HEK293 (cell line): ENCODE measurements around the gene IL6R.

Experiments used
- SETDB1 ChIP-seq: IDR thresholded peaks from one replicate; pipeline ENCODE4 v1.6.1; 2017; ENCODE audit warnings: mild to moderate bottlenecking, low read length, moderate library complexity, mixed read lengths; ENCODE audit not compliant: insufficient read length
- ZNF16 ChIP-seq: fragments of 450-650 bp; formaldehyde crosslinking; IDR thresholded peaks from 2 replicates; pipeline ENCODE4 v1.5.1; 2016; ENCODE audit warnings: low read depth, missing biosample characterization, missing genetic modification characterization
- ZNF24 ChIP-seq: fragments of 450-650 bp; formaldehyde crosslinking; IDR thresholded peaks from 2 replicates; pipeline ENCODE4 v1.5.1; 2016; ENCODE audit warnings: missing biosample characterization, missing genetic modification characterization
- TF ChIP-seq, protein P1 (sequence below): fragments of 450-650 bp; formaldehyde crosslinking; IDR thresholded peaks from 2 replicates; pipeline ENCODE4 v1.5.1; 2016; ENCODE audit warnings: missing biosample characterization, missing genetic modification characterization
- TF ChIP-seq, protein P2 (sequence below): fragments of 450-650 bp; formaldehyde crosslinking; IDR thresholded peaks from 2 replicates; pipeline ENCODE4 v1.5.1; 2016; ENCODE audit warnings: missing biosample characterization, missing genetic modification characterization

DNA sequence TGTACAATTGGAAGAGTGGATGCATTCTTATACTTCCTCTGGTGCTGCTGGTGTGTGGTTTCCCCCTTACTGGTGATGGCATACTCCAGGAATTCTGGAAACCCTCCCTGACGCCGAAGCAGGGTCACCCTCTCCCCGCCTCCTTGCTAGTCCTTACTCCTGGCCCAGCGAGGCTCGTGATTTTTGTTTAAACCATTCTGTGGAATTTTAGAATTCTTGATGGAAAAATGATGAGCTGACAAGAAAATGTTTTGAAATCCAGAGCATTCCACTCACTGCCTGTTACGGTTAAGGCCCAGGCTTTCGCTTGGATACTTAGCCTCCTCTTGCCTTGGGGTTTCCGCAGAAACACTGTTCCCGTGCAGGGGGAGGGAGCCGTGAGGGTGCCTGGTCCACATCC is 41.1 kb downstream of the IL6R start:
- TF ChIP-seq, protein P1, sequence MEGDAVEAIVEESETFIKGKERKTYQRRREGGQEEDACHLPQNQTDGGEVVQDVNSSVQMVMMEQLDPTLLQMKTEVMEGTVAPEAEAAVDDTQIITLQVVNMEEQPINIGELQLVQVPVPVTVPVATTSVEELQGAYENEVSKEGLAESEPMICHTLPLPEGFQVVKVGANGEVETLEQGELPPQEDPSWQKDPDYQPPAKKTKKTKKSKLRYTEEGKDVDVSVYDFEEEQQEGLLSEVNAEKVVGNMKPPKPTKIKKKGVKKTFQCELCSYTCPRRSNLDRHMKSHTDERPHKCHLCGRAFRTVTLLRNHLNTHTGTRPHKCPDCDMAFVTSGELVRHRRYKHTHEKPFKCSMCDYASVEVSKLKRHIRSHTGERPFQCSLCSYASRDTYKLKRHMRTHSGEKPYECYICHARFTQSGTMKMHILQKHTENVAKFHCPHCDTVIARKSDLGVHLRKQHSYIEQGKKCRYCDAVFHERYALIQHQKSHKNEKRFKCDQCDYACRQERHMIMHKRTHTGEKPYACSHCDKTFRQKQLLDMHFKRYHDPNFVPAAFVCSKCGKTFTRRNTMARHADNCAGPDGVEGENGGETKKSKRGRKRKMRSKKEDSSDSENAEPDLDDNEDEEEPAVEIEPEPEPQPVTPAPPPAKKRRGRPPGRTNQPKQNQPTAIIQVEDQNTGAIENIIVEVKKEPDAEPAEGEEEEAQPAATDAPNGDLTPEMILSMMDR (tag by site-specific recombination): no peak
- TF ChIP-seq ZNF16 (no peak), SETDB1 (no peak), ZNF24 (tag by site-specific recombination) (no peak)
- TF ChIP-seq, protein P2, sequence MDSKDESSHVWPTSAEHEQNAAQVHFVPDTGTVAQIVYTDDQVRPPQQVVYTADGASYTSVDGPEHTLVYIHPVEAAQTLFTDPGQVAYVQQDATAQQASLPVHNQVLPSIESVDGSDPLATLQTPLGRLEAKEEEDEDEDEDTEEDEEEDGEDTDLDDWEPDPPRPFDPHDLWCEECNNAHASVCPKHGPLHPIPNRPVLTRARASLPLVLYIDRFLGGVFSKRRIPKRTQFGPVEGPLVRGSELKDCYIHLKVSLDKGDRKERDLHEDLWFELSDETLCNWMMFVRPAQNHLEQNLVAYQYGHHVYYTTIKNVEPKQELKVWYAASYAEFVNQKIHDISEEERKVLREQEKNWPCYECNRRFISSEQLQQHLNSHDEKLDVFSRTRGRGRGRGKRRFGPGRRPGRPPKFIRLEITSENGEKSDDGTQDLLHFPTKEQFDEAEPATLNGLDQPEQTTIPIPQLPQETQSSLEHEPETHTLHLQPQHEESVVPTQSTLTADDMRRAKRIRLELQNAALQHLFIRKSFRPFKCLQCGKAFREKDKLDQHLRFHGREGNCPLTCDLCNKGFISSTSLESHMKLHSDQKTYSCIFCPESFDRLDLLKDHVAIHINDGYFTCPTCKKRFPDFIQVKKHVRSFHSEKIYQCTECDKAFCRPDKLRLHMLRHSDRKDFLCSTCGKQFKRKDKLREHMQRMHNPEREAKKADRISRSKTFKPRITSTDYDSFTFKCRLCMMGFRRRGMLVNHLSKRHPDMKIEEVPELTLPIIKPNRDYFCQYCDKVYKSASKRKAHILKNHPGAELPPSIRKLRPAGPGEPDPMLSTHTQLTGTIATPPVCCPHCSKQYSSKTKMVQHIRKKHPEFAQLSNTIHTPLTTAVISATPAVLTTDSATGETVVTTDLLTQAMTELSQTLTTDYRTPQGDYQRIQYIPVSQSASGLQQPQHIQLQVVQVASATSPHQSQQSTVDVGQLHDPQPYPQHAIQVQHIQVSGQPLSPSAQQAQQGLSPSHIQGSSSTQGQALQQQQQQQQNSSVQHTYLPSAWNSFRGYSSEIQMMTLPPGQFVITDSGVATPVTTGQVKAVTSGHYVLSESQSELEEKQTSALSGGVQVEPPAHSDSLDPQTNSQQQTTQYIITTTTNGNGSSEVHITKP (tag by site-specific recombination): no peak
